NCI-H1092 treated with DMSO at 0.1 percent for 48 hours (cell line): ENCODE results near the gene AGXT2.

Experiments
- DNase-seq: peaks from one replicate; lab custom pipeline; 2025; lab: John Stamatoyannopoulos, UW

Gene AGXT2

GRCh38 chr5:34959323-34959722 lies 88.4 kb downstream of the AGXT2 start:
- no peak for DNase-seq

GRCh38 chr5:34957857-34958690 lies 89.7 kb downstream of the AGXT2 start:
- peak; percentile 16 for DNase-seq

GRCh38 chr5:34957321-34957720 lies 90.4 kb downstream of the AGXT2 start:
- DNase-seq, result no peak
